ENCODE measurements around the gene LRRC4C.

LRRC4C gene

DNA sequence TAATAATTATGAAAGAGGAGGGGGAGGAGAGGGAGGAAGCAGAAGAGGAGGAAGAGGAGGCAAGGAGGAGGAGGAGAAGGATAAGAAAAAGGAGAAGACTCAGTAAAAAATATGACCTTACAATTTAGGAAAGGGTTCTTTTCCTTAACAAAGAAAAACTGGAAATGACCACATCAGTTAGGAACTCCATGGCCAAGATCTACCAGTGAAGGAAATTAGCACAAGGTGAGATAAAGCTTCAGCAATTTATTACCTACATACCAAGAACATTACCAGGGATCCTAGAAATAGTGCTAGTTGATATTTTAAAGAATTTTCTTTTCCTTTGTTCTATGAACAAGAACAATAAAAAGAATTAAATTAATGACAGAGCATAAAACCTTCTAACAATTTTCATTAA is 172.7 kb downstream of the LRRC4C start:
- no peak for TF ChIP-seq ZFX (IDR thresholded peaks at IDR 0.05; ENCODE audit: borderline replicate concordance)
- TF ChIP-seq, protein P1, sequence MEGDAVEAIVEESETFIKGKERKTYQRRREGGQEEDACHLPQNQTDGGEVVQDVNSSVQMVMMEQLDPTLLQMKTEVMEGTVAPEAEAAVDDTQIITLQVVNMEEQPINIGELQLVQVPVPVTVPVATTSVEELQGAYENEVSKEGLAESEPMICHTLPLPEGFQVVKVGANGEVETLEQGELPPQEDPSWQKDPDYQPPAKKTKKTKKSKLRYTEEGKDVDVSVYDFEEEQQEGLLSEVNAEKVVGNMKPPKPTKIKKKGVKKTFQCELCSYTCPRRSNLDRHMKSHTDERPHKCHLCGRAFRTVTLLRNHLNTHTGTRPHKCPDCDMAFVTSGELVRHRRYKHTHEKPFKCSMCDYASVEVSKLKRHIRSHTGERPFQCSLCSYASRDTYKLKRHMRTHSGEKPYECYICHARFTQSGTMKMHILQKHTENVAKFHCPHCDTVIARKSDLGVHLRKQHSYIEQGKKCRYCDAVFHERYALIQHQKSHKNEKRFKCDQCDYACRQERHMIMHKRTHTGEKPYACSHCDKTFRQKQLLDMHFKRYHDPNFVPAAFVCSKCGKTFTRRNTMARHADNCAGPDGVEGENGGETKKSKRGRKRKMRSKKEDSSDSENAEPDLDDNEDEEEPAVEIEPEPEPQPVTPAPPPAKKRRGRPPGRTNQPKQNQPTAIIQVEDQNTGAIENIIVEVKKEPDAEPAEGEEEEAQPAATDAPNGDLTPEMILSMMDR (IDR thresholded peaks at IDR 0.05), result no peak
- H3K27ac ChIP-seq, result no peak overlapping the region

DNA sequence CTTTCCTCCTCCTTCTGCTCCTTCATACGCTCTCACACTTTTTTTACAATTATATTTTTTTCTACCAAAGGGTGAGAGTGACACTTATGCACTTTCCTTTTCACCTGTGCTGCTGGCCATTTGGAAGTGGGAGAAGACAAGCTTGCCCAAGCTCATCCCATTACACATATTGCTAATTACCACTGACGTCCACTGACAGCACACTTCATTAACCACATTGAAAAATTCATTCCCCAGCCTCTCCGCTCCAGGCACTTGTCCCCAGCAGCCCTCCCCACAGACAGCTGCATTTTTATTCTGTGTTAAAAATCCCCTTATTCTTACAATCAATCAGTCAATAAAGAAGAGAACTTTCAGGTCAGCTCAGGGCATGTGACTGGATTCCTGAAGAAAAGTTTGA is 175.1 kb downstream of the LRRC4C start:
- H3K27ac ChIP-seq, result 0 out of 2 replicates have a peak overlapping the region, but pooled peaks have one; percentile 17
- TF ChIP-seq, protein P1 (IDR thresholded peaks at IDR 0.05), result no peak
- TF ChIP-seq ZFX (IDR thresholded peaks at IDR 0.05; ENCODE audit: borderline replicate concordance), result no peak

DNA sequence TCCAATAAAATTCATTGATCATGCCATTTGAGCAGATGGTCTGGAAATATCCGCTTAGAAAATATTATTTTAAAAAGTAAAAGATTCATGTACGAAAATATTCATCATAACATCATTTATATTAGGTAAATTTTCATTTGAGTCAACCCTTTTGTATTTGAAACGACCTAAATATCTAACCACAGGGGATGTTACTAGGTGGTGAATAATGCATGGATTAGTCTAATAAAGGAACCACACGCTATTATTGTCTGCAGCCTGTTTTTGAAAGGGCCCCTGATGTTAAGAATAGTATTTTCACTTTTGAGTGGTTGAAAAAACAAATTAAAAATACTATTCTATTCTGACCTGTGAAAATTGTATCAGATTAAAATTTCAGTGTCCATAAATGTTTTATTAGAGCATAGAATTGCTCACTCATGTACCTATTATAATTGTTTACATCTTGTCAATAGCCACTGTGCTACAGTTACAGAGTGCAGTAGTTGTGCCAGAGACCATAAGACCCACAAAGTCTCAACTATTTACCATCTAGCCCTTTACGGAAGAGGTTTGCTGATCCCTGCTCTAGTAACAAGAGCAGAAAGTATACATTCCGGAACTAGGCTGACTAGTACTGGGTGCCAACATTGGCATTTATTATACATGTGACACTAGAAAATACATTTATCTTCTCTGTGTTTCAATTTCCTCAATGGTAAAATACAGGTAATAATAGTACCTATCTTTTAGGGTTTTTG is 176.1 kb downstream of the LRRC4C start:
- 0 out of 2 replicates have a peak overlapping the region, but pooled peaks have one; percentile 17 for H3K27ac ChIP-seq

DNA sequence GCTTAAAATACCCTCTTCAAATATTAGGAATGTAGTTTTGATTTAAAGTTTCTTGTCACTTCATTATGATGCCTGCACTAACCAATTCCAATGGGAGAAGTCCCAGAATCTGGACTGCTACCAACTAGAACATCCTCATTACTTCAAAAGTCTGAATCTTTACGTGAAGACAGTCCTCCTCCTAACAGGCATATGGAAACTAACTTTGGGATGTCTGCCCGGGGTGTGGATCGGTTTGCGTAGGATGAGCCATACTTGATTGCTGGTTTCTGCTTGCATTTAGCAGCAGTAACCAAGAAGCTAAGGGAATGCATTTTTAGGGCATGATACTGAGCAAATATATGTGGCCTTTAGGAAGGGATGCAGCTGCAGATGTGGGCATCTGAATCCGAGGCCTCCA is 177.1 kb downstream of the LRRC4C start:
- no peak overlapping the region for H3K27ac ChIP-seq
- TF ChIP-seq, protein P1 (IDR thresholded peaks at IDR 0.05), result no peak
- TF ChIP-seq ZFX (IDR thresholded peaks at IDR 0.05; ENCODE audit: borderline replicate concordance), result no peak

More for the DNA sequence above, 176.1 kb downstream of the LRRC4C start:
- TF ChIP-seq ZFX (IDR thresholded peaks at IDR 0.05; ENCODE audit: borderline replicate concordance), result no peak
- TF ChIP-seq, protein P1 (IDR thresholded peaks at IDR 0.05), result no peak

DNA sequence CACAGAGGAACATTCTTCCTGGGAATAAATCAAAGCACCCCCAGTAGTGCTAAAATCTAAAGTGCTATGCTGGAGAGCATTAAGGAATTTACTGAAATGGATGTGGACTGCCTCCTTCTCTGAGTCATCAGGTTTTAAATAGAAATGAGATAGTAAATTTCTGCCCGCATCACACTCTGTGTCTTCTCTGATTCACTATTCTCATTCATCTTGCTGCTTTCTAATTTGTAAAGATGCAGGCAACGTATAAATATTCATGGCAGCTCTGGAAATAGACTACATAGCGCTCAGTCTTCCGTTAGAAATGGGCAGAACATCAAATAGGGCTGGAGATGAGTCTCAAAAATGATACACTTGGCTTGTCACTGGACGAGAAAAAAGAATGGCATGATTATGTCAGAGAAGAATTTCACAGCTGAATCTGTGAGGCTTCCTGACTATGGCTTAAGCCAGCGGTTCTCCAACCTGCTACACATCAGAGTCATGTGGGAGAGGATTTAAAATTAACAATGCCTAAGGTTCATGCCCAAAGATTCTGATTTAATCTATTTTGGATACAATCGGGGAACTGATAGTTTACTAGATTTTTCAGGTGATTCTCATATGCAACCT is 178.2 kb downstream of the LRRC4C start:
- no peak overlapping the region for H3K27ac ChIP-seq
- TF ChIP-seq ZFX (IDR thresholded peaks at IDR 0.05; ENCODE audit: borderline replicate concordance), result no peak
- TF ChIP-seq, protein P1 (IDR thresholded peaks at IDR 0.05), result no peak

DNA sequence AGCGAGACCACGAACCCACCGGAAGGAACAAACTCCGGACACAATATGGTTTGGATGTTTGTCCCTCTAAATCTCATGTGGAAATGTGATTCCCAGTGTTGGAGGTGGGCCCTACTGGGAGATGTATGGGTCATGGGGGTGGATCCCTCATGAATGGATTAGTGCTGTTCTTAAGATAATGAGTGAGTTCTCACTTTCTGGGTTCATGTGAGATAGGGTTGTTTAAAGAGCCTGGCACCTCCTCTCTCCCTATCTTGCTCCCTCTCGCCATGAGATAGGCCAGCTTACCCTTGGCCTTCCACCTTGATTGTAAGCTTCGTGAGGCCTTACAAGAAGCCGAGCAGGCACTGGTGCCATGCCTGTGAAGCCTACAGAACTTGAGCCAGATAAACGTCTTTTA is 184.6 kb downstream of the LRRC4C start:
- H3K27ac ChIP-seq, result no peak overlapping the region
- no peak for TF ChIP-seq ZFX (IDR thresholded peaks at IDR 0.05; ENCODE audit: borderline replicate concordance)
- TF ChIP-seq, protein P1 (IDR thresholded peaks at IDR 0.05), result no peak

DNA sequence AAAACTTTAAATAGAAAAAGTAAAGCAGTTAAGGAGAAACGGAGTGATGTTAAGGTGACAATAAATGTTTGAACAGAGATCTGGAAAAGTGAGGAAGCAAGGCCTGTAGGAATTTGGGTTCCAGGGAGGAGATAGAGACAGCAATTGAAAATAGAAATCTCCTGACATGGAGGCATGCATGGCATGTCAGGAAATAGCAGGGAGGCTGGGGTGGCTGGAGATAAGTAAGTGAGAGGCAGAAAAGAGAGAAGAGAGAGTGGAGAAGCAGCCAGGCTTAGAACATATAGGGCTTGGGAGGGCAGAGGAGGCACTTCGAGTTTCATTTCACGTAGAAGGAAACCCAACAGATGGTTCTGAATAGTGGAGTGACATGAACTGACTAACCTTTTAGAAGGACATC is 185.5 kb downstream of the LRRC4C start:
- TF ChIP-seq, protein P1 (IDR thresholded peaks at IDR 0.05), result no peak
- TF ChIP-seq ZFX (IDR thresholded peaks at IDR 0.05; ENCODE audit: borderline replicate concordance), result no peak
- H3K27ac ChIP-seq, result no peak overlapping the region

Measured in 22Rv1 (cell line).